GM12878 (cell line): ENCODE measurements around the gene MAML2. TPM values are rescaled to one million over a fixed set of nuclear protein-coding genes. Genes with fewer than 3 reads are reported as not detected.

Experiments
- ATAC-seq: fragments of 200-7000 bp; cut with Tn5 transposase; 3 replicates; pipeline ENCODE4 v1.9.1; 2020; ENCODE audit warnings: mild to moderate bottlenecking, moderate library complexity
- BruUV-seq: library from RNA; stranded (reverse); fragments of 400-500 nt; replicated peaks from 2 replicates; lab custom pipeline; 2021; lab: Mats Ljungman, UMichigan
- CTCF ChIA-PET: fragments of 300-600 bp; sonication (Branson Sonifier 250); formaldehyde crosslinking; extraction: SDS; loops from one replicate; lab custom pipeline; 2021; ENCODE audit warnings: inconsistent platforms; lab: Yijun Ruan, JAX
- POLR2A ChIA-PET: fragments of 350-600 bp; formaldehyde crosslinking; extraction: SDS; loops from one replicate; lab custom pipeline; 2021; ENCODE audit warnings: inconsistent platforms; lab: Charles Lee
- RAD21 ChIA-PET: fragments of 300-600 bp; sonication (Branson Sonifier 250); formaldehyde crosslinking; loops from one replicate; lab custom pipeline; 2023; ENCODE audit warnings: antibody characterized with exemption; ENCODE audit not compliant: unreplicated experiment; lab: Charles Lee
- SMC1A ChIA-PET: fragments of 300-600 bp; sonication (Branson Sonifier 250); formaldehyde crosslinking; loops from one replicate; lab custom pipeline; 2023; ENCODE audit not compliant: unreplicated experiment, uncharacterized antibody; lab: Charles Lee
- DNase-seq: peaks from one replicate; pipeline ENCODE4 v3.0.0-alpha.2; 2011; ENCODE audit warnings: low read depth, low spot score
- FAIRE-seq: peaks from 3 replicates; lab custom pipeline; 2011; peaks lifted over from hg19 to GRCh38; lab: Jason Lieb, UNC
- H2AFZ ChIP-seq: 2 replicates; pipeline ENCODE4 v1.6.0; 2011; ENCODE audit warnings: low read depth, low read length, control low read depth; ENCODE audit not compliant: control insufficient read depth
- H3K27ac ChIP-seq: 2 replicates; pipeline ENCODE4 v1.5.1; 2011; ENCODE audit warnings: control low read depth; ENCODE audit not compliant: control insufficient read depth, insufficient read depth
- H3K27me3 ChIP-seq, 2 experiments: replicated peaks in 1 of 2; 2 replicates each; pipeline versions ENCODE4 v1.6.0 to v1.6.1; 2011; ENCODE audit warnings: low read length in 1 of 2; ENCODE audit not compliant: control insufficient read depth in 2 of 2, insufficient read depth in 2 of 2
- H3K36me3 ChIP-seq, 2 experiments: 2 replicates each; pipeline ENCODE4 v1.5.1; 2011; ENCODE audit warnings: low read length in 1 of 2; ENCODE audit not compliant: control insufficient read depth in 2 of 2, insufficient read depth in 2 of 2
- H3K4me1 ChIP-seq: 2 replicates; pipeline ENCODE4 v1.6.1; 2011; ENCODE audit warnings: mild to moderate bottlenecking, low read length, moderate library complexity, mixed read lengths; ENCODE audit not compliant: control insufficient read depth, insufficient read depth
- H3K4me2 ChIP-seq: 2 replicates; pipeline ENCODE4 v1.6.0; 2011; ENCODE audit warnings: control low read depth; ENCODE audit not compliant: control insufficient read depth, insufficient read depth
- H3K4me3 ChIP-seq: fragments of 200-600 bp; sonication (generic); 2 replicates; pipeline ENCODE4 v1.5.1; 2016
- H3K79me2 ChIP-seq: 2 replicates; pipeline ENCODE4 v1.6.0; 2011; ENCODE audit warnings: low read length; ENCODE audit not compliant: control insufficient read depth, insufficient read depth
- H3K9ac ChIP-seq: 2 replicates; pipeline ENCODE4 v1.8.0; 2011; ENCODE audit warnings: low read length, control low read depth, mixed read lengths; ENCODE audit not compliant: control insufficient read depth, insufficient read depth
- H3K9me3 ChIP-seq: replicated peaks from 3 replicates; pipeline ENCODE4 v1.5.1; 2011; ENCODE audit warnings: mild to moderate bottlenecking, low read length; ENCODE audit not compliant: control insufficient read depth, insufficient read depth
- H4K20me1 ChIP-seq: 2 replicates; pipeline ENCODE4 v1.6.0; 2011; ENCODE audit not compliant: control insufficient read depth, insufficient read depth
- HCFC1 ChIP-seq: fragments of 150-350 bp; IDR thresholded peaks from 2 replicates; pipeline ENCODE4 v1.6.1; 2014; ENCODE audit warnings: low read length
- NFYA ChIP-seq: IDR thresholded peaks from 2 replicates; pipeline ENCODE4 v1.6.1; 2011; ENCODE audit warnings: low read depth, mild to moderate bottlenecking, low read length, improper control_type of control experiment, borderline replicate concordance
- PAX5 ChIP-seq: IDR thresholded peaks from 2 replicates; pipeline ENCODE4 v1.6.1; 2011; ENCODE audit warnings: low read depth, low read length, borderline replicate concordance
- REST ChIP-seq: IDR thresholded peaks from 2 replicates; pipeline ENCODE4 v1.6.1; 2012; ENCODE audit warnings: mild to moderate bottlenecking, low read depth, low read length
- USF2 ChIP-seq: IDR thresholded peaks from 2 replicates; pipeline ENCODE4 v1.6.1; 2011; ENCODE audit warnings: low read depth, low read length, improper control_type of control experiment, borderline replicate concordance
- ZNF687 ChIP-seq: fragments of 450-650 bp; IDR thresholded peaks from 2 replicates; pipeline ENCODE4 v1.6.1; 2017; ENCODE audit warnings: mild to moderate bottlenecking, moderate library complexity
- WGBS: methylation state at CpG from one replicate; pipeline ENCODE4 v1.1.6; 2016; ENCODE audit warnings: low lambda C conversion rate; ENCODE audit not compliant: insufficient replicate concordance, insufficient coverage; ENCODE audit errors: missing lambda C conversion rate; 5-methylcytosine and 5-hydroxymethylcytosine counted together
- in situ Hi-C: fragments of 300-500 bp; cut with MboI; formaldehyde crosslinking; loops from 9 replicates; pipeline ENCODE4 v1.14.3; 2018; ENCODE audit warnings: mixed read lengths
- intact Hi-C: fragments of 100-400 bp; cut with micrococcal nuclease; formaldehyde crosslinking; loops from one replicate; pipeline ENCODE4 v1.14.2; 2022; ENCODE audit not compliant: unreplicated experiment
- polyA plus RNA-seq, 11 experiments: library from polyadenylated mRNA; depleted of rRNA in 4 of 11; unstranded in 6 of 11; stranded (reverse) in 5 of 11; fragments of >200 nt; fragmentation: Nextera tagmentation in 4 of 11; fragmentation: Illumina TruSeq in 1 of 11; extraction: Ambion mirVana in 4 of 11; extraction: Trizol in 1 of 11; gene quantifications; 1 replicate in 1 of 11; 2 replicates in 10 of 11; pipeline versions ENCODE4 v1.2.1 to v1.2.3, GENCODE V29; 2011 to 2016; ENCODE audit warnings: inconsistent platforms in 2 of 11, missing spikeins in 2 of 11, low read depth in 1 of 11
- total RNA-seq, 4 experiments: library from RNA; depleted of rRNA in 3 of 4; stranded (reverse); fragments of >200 nt in 3 of 4; fragmentation: Illumina TruSeq in 1 of 4; extraction: Trizol in 1 of 4; gene quantifications; 2 replicates each; pipeline versions ENCODE4 v1.2.1 to v1.2.3, GENCODE V29; 2013 to 2021
- TF ChIP-seq, protein P1 (sequence below), 3 experiments: IDR thresholded peaks in 2 of 3; conservative IDR thresholded peaks in 1 of 3; 2 replicates each; pipeline ENCODE4 v1.5.1; 2011; ENCODE audit warnings: low read depth in 3 of 3, low read length in 3 of 3, mild to moderate bottlenecking in 3 of 3, control low read depth in 2 of 3, moderate library complexity in 2 of 3, inconsistent platforms in 1 of 3, mixed read lengths in 1 of 3; ENCODE audit not compliant: control insufficient read depth in 2 of 3, insufficient read depth in 1 of 3; ENCODE audit errors: extremely low read depth in 1 of 3
- TF ChIP-seq, protein P2 (sequence below): IDR thresholded peaks from 2 replicates; pipeline ENCODE4 v1.6.1; 2012; ENCODE audit warnings: low read depth, low read length, improper control_type of control experiment

MAML2 gene
- total and polyA plus RNA-seq, 10 of the 15 experiments (the other 5 are each of a cell fraction or from before 2014, with no cell fraction given), result 2.5 to 15.1 (median 12.0) TPM

GRCh38 chr11:96211436-96211835 is 131.6 kb downstream of the MAML2 start:
- Histone ChIP-seq H3K79me2 (peaks cover 19% of the 10 kb centered on the region), H3K36me3 (no peaks in the 10 kb centered on the region), H3K4me3 (no peak overlapping the region), H2AFZ (no peak overlapping the region), H4K20me1 (no peaks in the 10 kb centered on the region), H3K9me3 (no peaks in the 10 kb centered on the region), H3K27me3 (no peaks in the 10 kb centered on the region), H3K27ac (no peak overlapping the region), H3K4me1 (peaks cover 34% of the 10 kb centered on the region), H3K9ac (no peak overlapping the region), H3K4me2 (no peak overlapping the region)
- ATAC-seq (no peak), DNase-seq (no peak), FAIRE-seq (no peak)
- TF ChIP-seq, protein P1, sequence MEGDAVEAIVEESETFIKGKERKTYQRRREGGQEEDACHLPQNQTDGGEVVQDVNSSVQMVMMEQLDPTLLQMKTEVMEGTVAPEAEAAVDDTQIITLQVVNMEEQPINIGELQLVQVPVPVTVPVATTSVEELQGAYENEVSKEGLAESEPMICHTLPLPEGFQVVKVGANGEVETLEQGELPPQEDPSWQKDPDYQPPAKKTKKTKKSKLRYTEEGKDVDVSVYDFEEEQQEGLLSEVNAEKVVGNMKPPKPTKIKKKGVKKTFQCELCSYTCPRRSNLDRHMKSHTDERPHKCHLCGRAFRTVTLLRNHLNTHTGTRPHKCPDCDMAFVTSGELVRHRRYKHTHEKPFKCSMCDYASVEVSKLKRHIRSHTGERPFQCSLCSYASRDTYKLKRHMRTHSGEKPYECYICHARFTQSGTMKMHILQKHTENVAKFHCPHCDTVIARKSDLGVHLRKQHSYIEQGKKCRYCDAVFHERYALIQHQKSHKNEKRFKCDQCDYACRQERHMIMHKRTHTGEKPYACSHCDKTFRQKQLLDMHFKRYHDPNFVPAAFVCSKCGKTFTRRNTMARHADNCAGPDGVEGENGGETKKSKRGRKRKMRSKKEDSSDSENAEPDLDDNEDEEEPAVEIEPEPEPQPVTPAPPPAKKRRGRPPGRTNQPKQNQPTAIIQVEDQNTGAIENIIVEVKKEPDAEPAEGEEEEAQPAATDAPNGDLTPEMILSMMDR (IDR thresholded peaks at IDR 0.05 in 2 of 3, conservative IDR thresholded peaks at IDR 0.05 in 1 of 3; ENCODE audit: control insufficient read depth in 2 of 3, extremely low read depth in 1 of 3, insufficient read depth in 1 of 3, low read depth in 3 of 3, low read length in 3 of 3), result no peak
- TF ChIP-seq USF2, result no peak
- no peak for TF ChIP-seq HCFC1
- no peak for TF ChIP-seq ZNF687
- no peak for TF ChIP-seq REST
- TF ChIP-seq, protein P2, sequence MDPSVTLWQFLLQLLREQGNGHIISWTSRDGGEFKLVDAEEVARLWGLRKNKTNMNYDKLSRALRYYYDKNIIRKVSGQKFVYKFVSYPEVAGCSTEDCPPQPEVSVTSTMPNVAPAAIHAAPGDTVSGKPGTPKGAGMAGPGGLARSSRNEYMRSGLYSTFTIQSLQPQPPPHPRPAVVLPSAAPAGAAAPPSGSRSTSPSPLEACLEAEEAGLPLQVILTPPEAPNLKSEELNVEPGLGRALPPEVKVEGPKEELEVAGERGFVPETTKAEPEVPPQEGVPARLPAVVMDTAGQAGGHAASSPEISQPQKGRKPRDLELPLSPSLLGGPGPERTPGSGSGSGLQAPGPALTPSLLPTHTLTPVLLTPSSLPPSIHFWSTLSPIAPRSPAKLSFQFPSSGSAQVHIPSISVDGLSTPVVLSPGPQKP, result no peak
- TF ChIP-seq NFYA, result no peak
- TF ChIP-seq PAX5, result no peak
- ChIA-PET CTCF (interaction anchor here (0.9 to 1.6 kb wide), 4 partner anchors 23 to 506 kb away, joined by 3 to 7 read pairs (median 4); no protein-coding TSS in a partner anchor), SMC1A (interaction anchor here (0.8 to 2.1 kb wide), 7 partner anchors 11 to 159 kb away, joined by 3 to 6 read pairs (median 5); partner anchors contain the start of gene MAML2), POLR2A (interaction anchor here (0.6 to 1.5 kb wide), 2 partner anchors 13 to 82 kb away, joined by 3 read pairs; no protein-coding TSS in a partner anchor), RAD21 (interaction anchor here (0.6 to 1.6 kb wide), 3 partner anchors 53 to 132 kb away, joined by 3 to 6 read pairs (median 3); partner anchors contain the start of gene MAML2)
- no TSS peak for BruUV-seq
- in situ Hi-C loops, result no loop called here
- 97% methylated on average over 2 of the region's 2 CpGs for WGBS
- intact Hi-C loops, result loop anchor here (10.0 kb wide), 1 partner anchor 287 kb away; the partner anchor contains the start of gene MTMR2
